ENCODE measurements around the gene SLC16A8. TPM values are rescaled to one million over a fixed set of nuclear protein-coding genes. Genes with fewer than 3 reads are reported as not detected.

Gene SLC16A8
- polyA plus RNA-seq, 3 donors, result not detected

DNA sequence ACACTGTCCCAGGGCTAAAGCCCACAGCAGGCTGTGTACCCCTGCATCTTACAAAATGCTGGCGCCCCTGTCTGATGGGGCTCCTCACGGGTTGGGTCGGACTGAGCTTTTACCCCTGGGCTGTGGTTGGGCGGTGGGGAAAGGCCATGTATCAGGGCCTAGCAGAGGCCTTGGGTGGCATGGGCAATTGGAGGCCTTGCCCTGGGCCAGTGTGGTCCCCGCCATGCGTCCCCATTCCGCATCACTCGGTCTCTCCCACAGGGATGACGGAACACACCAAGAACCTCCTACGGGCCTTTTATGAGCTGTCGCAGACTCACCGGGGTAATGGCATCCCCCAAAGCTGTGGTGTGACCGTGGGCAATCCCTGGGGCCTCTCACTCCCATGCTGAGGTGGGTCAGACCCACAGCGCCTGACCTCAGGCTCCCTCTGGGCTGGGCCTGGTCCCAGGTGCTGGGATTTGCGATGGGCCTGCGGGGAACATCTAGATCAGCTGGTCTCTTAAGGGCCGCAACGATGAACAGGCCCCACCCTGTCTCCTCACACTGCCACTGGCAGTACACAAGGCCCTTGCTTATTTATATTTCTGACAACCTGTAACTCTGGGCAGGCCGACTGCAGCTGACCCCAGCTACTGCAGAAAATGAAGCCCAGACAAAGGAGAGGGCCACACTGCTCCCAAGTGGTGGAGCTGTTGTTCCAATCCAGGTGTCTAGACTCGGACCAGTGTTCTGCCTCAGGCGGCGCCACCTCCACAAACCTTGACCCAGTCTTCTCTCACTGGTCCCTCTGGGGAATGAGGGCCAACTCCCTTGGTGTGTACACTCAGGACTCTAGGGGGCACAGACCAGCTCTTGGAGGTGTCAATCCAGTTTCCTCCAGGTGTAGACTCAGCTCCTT is 12.3 kb downstream of the SLC16A8 start:
- Histone ChIP-seq H3K9ac (ENCODE audit: insufficient read depth, low read length, poor library complexity, severe bottlenecking) (no peak overlapping the region), H3K4me2 (replicated peaks; ENCODE audit: extremely low read depth, low read length, poor library complexity, severe bottlenecking) (no peak overlapping the region), H3K79me2 (ENCODE audit: insufficient read depth, low read length) (no peaks in the 10 kb centered on the region), H4K20me1 (ENCODE audit: insufficient read depth, low read length) (no peaks in the 10 kb centered on the region), H2AFZ (ENCODE audit: insufficient read depth, low read depth, low read length, poor library complexity, severe bottlenecking) (no peak overlapping the region), H3K36me3 (replicated peaks in 1 of 2; ENCODE audit: control insufficient read depth in 1 of 2, insufficient read depth in 2 of 2, low read length in 2 of 2) (peaks cover 64 to 65% of the 10 kb centered on the region in 2 donors), H3K4me3 (replicated peaks in 1 of 3; ENCODE audit: low read depth in 2 of 3, low read length in 3 of 3) (no peak overlapping the region), H3K9me3 (replicated peaks in 1 of 2; ENCODE audit: control insufficient read depth in 1 of 2, insufficient read depth in 1 of 2, low read length in 2 of 2) (no peaks in the 10 kb centered on the region), H3K4me1 (ENCODE audit: control insufficient read depth in 1 of 2, insufficient read depth in 2 of 2, low read length in 2 of 2) (no peaks in the 10 kb centered on the region), H3K27me3 (ENCODE audit: control insufficient read depth in 2 of 2, insufficient read depth in 2 of 2, low read length in 2 of 2) (no peaks in the 10 kb centered on the region), H3K27ac (ENCODE audit: low read depth in 1 of 2, low read length in 2 of 2) (no peak overlapping the region)
- TF ChIP-seq, protein P1, sequence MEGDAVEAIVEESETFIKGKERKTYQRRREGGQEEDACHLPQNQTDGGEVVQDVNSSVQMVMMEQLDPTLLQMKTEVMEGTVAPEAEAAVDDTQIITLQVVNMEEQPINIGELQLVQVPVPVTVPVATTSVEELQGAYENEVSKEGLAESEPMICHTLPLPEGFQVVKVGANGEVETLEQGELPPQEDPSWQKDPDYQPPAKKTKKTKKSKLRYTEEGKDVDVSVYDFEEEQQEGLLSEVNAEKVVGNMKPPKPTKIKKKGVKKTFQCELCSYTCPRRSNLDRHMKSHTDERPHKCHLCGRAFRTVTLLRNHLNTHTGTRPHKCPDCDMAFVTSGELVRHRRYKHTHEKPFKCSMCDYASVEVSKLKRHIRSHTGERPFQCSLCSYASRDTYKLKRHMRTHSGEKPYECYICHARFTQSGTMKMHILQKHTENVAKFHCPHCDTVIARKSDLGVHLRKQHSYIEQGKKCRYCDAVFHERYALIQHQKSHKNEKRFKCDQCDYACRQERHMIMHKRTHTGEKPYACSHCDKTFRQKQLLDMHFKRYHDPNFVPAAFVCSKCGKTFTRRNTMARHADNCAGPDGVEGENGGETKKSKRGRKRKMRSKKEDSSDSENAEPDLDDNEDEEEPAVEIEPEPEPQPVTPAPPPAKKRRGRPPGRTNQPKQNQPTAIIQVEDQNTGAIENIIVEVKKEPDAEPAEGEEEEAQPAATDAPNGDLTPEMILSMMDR (IDR thresholded peaks at IDR 0.05), result no peak
- Mint-ChIP-seq H3K27me3 (ENCODE audit: low read depth in 3 of 3) (peaks cover 0 to 5% (median 1%) of the 10 kb centered on the region in 3 donors), H3K9me3 (peaks cover 0 to 2% (median 0%) of the 10 kb centered on the region in 7 donors), H3K36me3 (peaks cover 36 to 69% of the 10 kb centered on the region in 2 donors), H3K4me3 (no peak overlapping the region), H3K4me1 (no peaks in the 10 kb centered on the region), H3K27ac (peak overlapping the region in 1 of 7 donors; percentile 19)
- DNase-seq, result no peak
- intact Hi-C loops (cut with micrococcal nuclease), result loop anchor here in 1 of 2 donors (5.0 kb wide), 1 partner anchor 41 kb away; the partner anchor contains the start of gene BAIAP2L2
- 98% methylated on average over 20 of the region's 22 CpGs for WGBS (ENCODE audit: insufficient coverage)

- Mint-ChIP-seq H3K4me1 (no peaks in the 10 kb centered on the region), H3K27me3 (ENCODE audit: low read depth in 3 of 3) (peaks cover 0 to 1% (median 0%) of the 10 kb centered on the region in 3 donors), H3K36me3 (peaks cover 48 to 79% of the 10 kb centered on the region in 2 donors), H3K27ac (peak overlapping the region in 2 of 7 donors; percentile 61 to 72), H3K9me3 (no peaks in the 10 kb centered on the region), H3K4me3 (no peak overlapping the region)
- 96% methylated on average over 6 of the region's 11 CpGs for WGBS (ENCODE audit: insufficient coverage)
- no peak for DNase-seq
- H4K20me1 ChIP-seq (ENCODE audit: insufficient read depth, low read length), result no peaks in the 10 kb centered on the region
- peak overlapping the region; percentile 15 for H3K9ac ChIP-seq (ENCODE audit: insufficient read depth, low read length, poor library complexity, severe bottlenecking)
- no peak overlapping the region for H3K27ac ChIP-seq (ENCODE audit: low read depth in 1 of 2, low read length in 2 of 2)
- H3K79me2 ChIP-seq (ENCODE audit: insufficient read depth, low read length), result no peaks in the 10 kb centered on the region
- H3K36me3 ChIP-seq (replicated peaks in 1 of 2; ENCODE audit: control insufficient read depth in 1 of 2, insufficient read depth in 2 of 2, low read length in 2 of 2), result peaks cover 74 to 78% of the 10 kb centered on the region in 2 donors
- H3K4me1 ChIP-seq (ENCODE audit: control insufficient read depth in 1 of 2, insufficient read depth in 2 of 2, low read length in 2 of 2), result no peaks in the 10 kb centered on the region
- intact Hi-C loops (cut with micrococcal nuclease), result loop anchor here in 1 of 2 donors (5.0 kb wide), 1 partner anchor 42 kb away; the partner anchor contains the start of gene BAIAP2L2
- H3K4me3 ChIP-seq (replicated peaks in 1 of 3; ENCODE audit: low read depth in 2 of 3, low read length in 3 of 3), result no peak overlapping the region
- TF ChIP-seq, protein P1 (IDR thresholded peaks at IDR 0.05), result no peak
- no peaks in the 10 kb centered on the region for H3K27me3 ChIP-seq (ENCODE audit: control insufficient read depth in 2 of 2, insufficient read depth in 2 of 2, low read length in 2 of 2)
- H2AFZ ChIP-seq (ENCODE audit: insufficient read depth, low read depth, low read length, poor library complexity, severe bottlenecking), result no peak overlapping the region
- no peak overlapping the region for H3K4me2 ChIP-seq (replicated peaks; ENCODE audit: extremely low read depth, low read length, poor library complexity, severe bottlenecking)
- H3K9me3 ChIP-seq (replicated peaks in 1 of 2; ENCODE audit: control insufficient read depth in 1 of 2, insufficient read depth in 1 of 2, low read length in 2 of 2), result no peaks in the 10 kb centered on the region
Measured at GRCh38 chr22:38070250-38070921, 13.6 kb downstream of the SLC16A8 start.
